Endothelial cell (in vitro differentiated cells): ENCODE data around the gene ADAM33. TPM values are rescaled to one million over a fixed set of nuclear protein-coding genes. Genes with fewer than 3 reads are reported as not detected.

Experiments used
- DNase-seq: peaks from one replicate; pipeline ENCODE4 v3.0.0; 2021; ENCODE audit warnings: low spot score
- H3K27ac Mint-ChIP-seq: one replicate; pipeline ENCODE4 v1.8.0; 2021; ENCODE audit warnings: mixed read lengths, inconsistent platforms; ENCODE audit not compliant: unreplicated experiment
- H3K27me3 Mint-ChIP-seq: one replicate; pipeline ENCODE4 v1.8.0; 2021; ENCODE audit warnings: mild to moderate bottlenecking, moderate library complexity, mixed read lengths, inconsistent platforms; ENCODE audit not compliant: unreplicated experiment
- H3K36me3 Mint-ChIP-seq: one replicate; pipeline ENCODE4 v1.8.0; 2021; ENCODE audit warnings: mild to moderate bottlenecking, low read depth, mixed read lengths, inconsistent platforms; ENCODE audit not compliant: unreplicated experiment
- H3K4me1 Mint-ChIP-seq: one replicate; pipeline ENCODE4 v1.8.0; 2021; ENCODE audit warnings: mild to moderate bottlenecking, mixed read lengths, inconsistent platforms; ENCODE audit not compliant: unreplicated experiment
- H3K4me3 Mint-ChIP-seq: one replicate; pipeline ENCODE4 v1.8.0; 2021; ENCODE audit warnings: mild to moderate bottlenecking, mixed read lengths, inconsistent platforms; ENCODE audit not compliant: unreplicated experiment
- H3K9me3 Mint-ChIP-seq: one replicate; pipeline ENCODE4 v1.8.0; 2021; ENCODE audit warnings: mixed read lengths, inconsistent platforms; ENCODE audit not compliant: unreplicated experiment
- CTCF ChIP-seq: fragments of 200-600 bp; sonication (generic); IDR thresholded peaks from one replicate; pipeline ENCODE4 v1.5.0; 2021; ENCODE audit warnings: antibody characterized with exemption; ENCODE audit not compliant: unreplicated experiment
- total RNA-seq: library from RNA; stranded (reverse); fragmentation: NEBNext Ultra II Directional; extraction: Animal tissue kit (Norgen Biotek cat#: 25700); gene quantifications from one replicate; pipeline ENCODE4 v1.2.1, GENCODE V29; 2021; ENCODE audit not compliant: unreplicated experiment

ADAM33 gene
- total RNA-seq, 1 donor from 2014 or later, result 0.23 TPM

DNA sequence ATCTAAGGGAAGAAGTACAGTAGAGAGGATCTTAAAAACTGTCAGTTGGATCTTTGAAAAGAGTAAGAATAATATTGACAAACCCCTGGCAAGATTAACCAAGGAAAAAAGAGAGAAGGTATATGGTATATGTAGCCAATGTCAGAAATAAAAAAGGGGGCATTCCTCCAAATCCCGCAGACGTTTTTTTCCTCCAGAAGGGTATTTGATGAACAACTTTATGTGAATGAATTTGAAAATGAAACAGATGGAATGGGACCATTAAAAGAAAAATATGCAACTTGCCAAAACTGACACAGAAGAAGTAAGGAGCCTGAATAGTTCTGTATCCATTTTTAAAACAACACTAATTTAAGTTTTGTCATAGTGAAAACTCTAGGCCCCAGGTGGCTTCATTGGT lies 54.3 kb downstream of the ADAM33 start:
- no peak overlapping the region for H3K4me3 Mint-ChIP-seq
- H3K9me3 Mint-ChIP-seq, result no peaks in the 10 kb centered on the region
- no peak for TF ChIP-seq CTCF
- peaks cover under 1% of the 10 kb centered on the region for H3K27me3 Mint-ChIP-seq
- peaks cover 20% of the 10 kb centered on the region for H3K4me1 Mint-ChIP-seq
- no peak for DNase-seq
- H3K36me3 Mint-ChIP-seq, result peaks cover 3% of the 10 kb centered on the region
- H3K27ac Mint-ChIP-seq, result no peak overlapping the region

DNA sequence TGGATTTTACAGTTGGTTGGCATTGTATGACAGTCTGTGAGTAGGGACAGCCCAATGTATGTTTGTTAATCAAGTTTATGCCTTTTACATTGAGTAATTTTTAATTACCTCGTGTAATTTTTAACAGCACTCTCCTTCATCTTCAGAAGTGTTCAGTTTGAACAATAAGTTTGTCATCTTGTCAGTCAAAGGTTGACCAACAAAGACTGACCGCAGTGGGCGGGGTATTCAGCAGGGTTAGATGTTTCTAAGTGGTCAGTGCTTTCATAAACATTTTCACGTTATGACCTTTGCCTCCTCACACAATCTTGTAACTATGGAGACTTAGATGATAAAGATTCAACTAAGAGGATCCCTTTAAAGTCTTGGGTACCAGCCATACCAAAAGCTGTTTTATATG lies 59.4 kb downstream of the ADAM33 start:
- Mint-ChIP-seq H3K9me3 (no peaks in the 10 kb centered on the region), H3K27ac (no peak overlapping the region), H3K27me3 (no peaks in the 10 kb centered on the region), H3K4me3 (no peak overlapping the region), H3K4me1 (peaks cover 17% of the 10 kb centered on the region), H3K36me3 (no peaks in the 10 kb centered on the region)
- no peak for DNase-seq
- TF ChIP-seq CTCF, result no peak

- no peak overlapping the region for H3K4me3 Mint-ChIP-seq
These were observed 60.7 kb downstream of the ADAM33 start for GRCh38 chr20:3621111-3621510.

More at GRCh38 chr20:3621111-3621510, 60.7 kb downstream of the ADAM33 start:
- peak; percentile 22 for DNase-seq
- TF ChIP-seq CTCF, result no peak
- H3K36me3 Mint-ChIP-seq, result no peaks in the 10 kb centered on the region
- peaks cover 24% of the 10 kb centered on the region for H3K4me1 Mint-ChIP-seq
- H3K27ac Mint-ChIP-seq, result no peak overlapping the region
- H3K27me3 Mint-ChIP-seq, result no peaks in the 10 kb centered on the region
- H3K9me3 Mint-ChIP-seq, result no peaks in the 10 kb centered on the region

Other genes with a start within 250 kb of the ADAM33 start
- 37.0 TPM for gene ATRN, start 211.0 kb downstream of the ADAM33 start, total RNA-seq
- gene GFRA4, start 18.6 kb downstream of the ADAM33 start, total RNA-seq, result not detected
- not detected for gene SIGLEC1, start 30.6 kb upstream of the ADAM33 start, total RNA-seq
- gene HSPA12B, start 50.7 kb upstream of the ADAM33 start, total RNA-seq, result 12.7 TPM
- 18.0 TPM for gene ADISSP, start 85.7 kb upstream of the ADAM33 start, total RNA-seq
- 0.23 TPM for gene SPEF1, start 99.4 kb upstream of the ADAM33 start, total RNA-seq
- gene CENPB, start 104.7 kb upstream of the ADAM33 start, total RNA-seq, result 57.9 TPM
- gene CDC25B, start 114.3 kb upstream of the ADAM33 start, total RNA-seq, result 10.4 TPM
- 9.9 TPM for gene AP5S1, start 138.5 kb upstream of the ADAM33 start, total RNA-seq
- 111 TPM for gene MAVS, start 164.8 kb upstream of the ADAM33 start, total RNA-seq
- gene PANK2, start 207.4 kb upstream of the ADAM33 start, total RNA-seq, result 53.7 TPM